MM.1S (cell line): ENCODE measurements around the gene KSR1.

Experiments used
- DNase-seq: peaks from one replicate; pipeline ENCODE4 v3.0.0-alpha.2; 2015
- H2AFZ ChIP-seq: fragments of 300-600 bp; sonication (generic); 2 replicates; pipeline ENCODE4 v1.6.0; 2016; ENCODE audit warnings: antibody characterized with exemption, low read length
- H3F3A ChIP-seq: fragments of 300-600 bp; sonication (generic); 2 replicates; pipeline ENCODE4 v1.6.1; 2016; ENCODE audit warnings: mild to moderate bottlenecking, antibody characterized with exemption, low read length, moderate library complexity, mixed read lengths; ENCODE audit not compliant: insufficient read depth
- H3K27ac ChIP-seq: fragments of 300-600 bp; sonication (generic); 2 replicates; pipeline ENCODE4 v1.5.1; 2016; ENCODE audit warnings: mild to moderate bottlenecking, low read length
- H3K27me3 ChIP-seq: fragments of 300-600 bp; sonication (generic); replicated peaks from 2 replicates; pipeline ENCODE4 v1.6.0; 2016; ENCODE audit warnings: low read length; ENCODE audit not compliant: insufficient read depth
- H3K36me3 ChIP-seq: fragments of 300-600 bp; sonication (generic); replicated peaks from 2 replicates; pipeline ENCODE4 v1.6.1; 2016; ENCODE audit warnings: mild to moderate bottlenecking, low read length, mixed read lengths; ENCODE audit not compliant: insufficient read depth
- H3K4me1 ChIP-seq: fragments of 300-600 bp; sonication (generic); 2 replicates; pipeline ENCODE4 v1.6.1; 2016; ENCODE audit warnings: low read length, mixed read lengths
- H3K4me2 ChIP-seq: fragments of 300-600 bp; sonication (generic); 2 replicates; pipeline ENCODE4 v1.6.0; 2016; ENCODE audit warnings: low read depth, low read length
- H3K4me3 ChIP-seq: fragments of 300-600 bp; sonication (generic); 2 replicates; pipeline ENCODE4 v1.5.1; 2016; ENCODE audit warnings: low read length, mixed read lengths
- H3K79me2 ChIP-seq: fragments of 300-600 bp; sonication (generic); 2 replicates; pipeline ENCODE4 v1.6.1; 2016; ENCODE audit warnings: mixed run types, low read length, mixed read lengths
- H3K9ac ChIP-seq: fragments of 300-600 bp; sonication (generic); 2 replicates; pipeline ENCODE4 v1.6.1; 2016; ENCODE audit warnings: low read length, mixed read lengths
- H3K9me2 ChIP-seq: fragments of 300-600 bp; sonication (generic); replicated peaks from 2 replicates; pipeline ENCODE4 v1.6.1; 2016; ENCODE audit warnings: mild to moderate bottlenecking, low read length, mixed read lengths; ENCODE audit not compliant: insufficient read depth
- H3K9me3 ChIP-seq: fragments of 300-600 bp; sonication (generic); replicated peaks from 2 replicates; pipeline ENCODE4 v1.6.1; 2016; ENCODE audit warnings: mild to moderate bottlenecking, low read length, mixed read lengths; ENCODE audit not compliant: insufficient read depth
- H4K20me1 ChIP-seq: fragments of 300-600 bp; sonication (generic); 2 replicates; pipeline ENCODE4 v1.6.1; 2016; ENCODE audit warnings: mild to moderate bottlenecking, low read length, moderate library complexity, mixed read lengths; ENCODE audit not compliant: insufficient read depth
- EZH2 ChIP-seq: fragments of 300-600 bp; sonication (generic); optimal IDR thresholded peaks from 2 replicates; pipeline ENCODE3; 2017; ENCODE audit warnings: low read depth, mild to moderate bottlenecking, antibody characterized with exemption, low read length, mixed read lengths
- EZH2phosphoT487 ChIP-seq: fragments of 300-600 bp; sonication (generic); IDR thresholded peaks from 2 replicates; pipeline ENCODE4 v1.6.1; 2018; ENCODE audit warnings: antibody characterized with exemption, low read length
- TF ChIP-seq, protein P1 (sequence below): fragments of 300-600 bp; sonication (generic); IDR thresholded peaks from 2 replicates; pipeline ENCODE4 v1.5.1; 2016; ENCODE audit warnings: antibody characterized with exemption, low read length, mixed read lengths

KSR1 gene

DNA sequence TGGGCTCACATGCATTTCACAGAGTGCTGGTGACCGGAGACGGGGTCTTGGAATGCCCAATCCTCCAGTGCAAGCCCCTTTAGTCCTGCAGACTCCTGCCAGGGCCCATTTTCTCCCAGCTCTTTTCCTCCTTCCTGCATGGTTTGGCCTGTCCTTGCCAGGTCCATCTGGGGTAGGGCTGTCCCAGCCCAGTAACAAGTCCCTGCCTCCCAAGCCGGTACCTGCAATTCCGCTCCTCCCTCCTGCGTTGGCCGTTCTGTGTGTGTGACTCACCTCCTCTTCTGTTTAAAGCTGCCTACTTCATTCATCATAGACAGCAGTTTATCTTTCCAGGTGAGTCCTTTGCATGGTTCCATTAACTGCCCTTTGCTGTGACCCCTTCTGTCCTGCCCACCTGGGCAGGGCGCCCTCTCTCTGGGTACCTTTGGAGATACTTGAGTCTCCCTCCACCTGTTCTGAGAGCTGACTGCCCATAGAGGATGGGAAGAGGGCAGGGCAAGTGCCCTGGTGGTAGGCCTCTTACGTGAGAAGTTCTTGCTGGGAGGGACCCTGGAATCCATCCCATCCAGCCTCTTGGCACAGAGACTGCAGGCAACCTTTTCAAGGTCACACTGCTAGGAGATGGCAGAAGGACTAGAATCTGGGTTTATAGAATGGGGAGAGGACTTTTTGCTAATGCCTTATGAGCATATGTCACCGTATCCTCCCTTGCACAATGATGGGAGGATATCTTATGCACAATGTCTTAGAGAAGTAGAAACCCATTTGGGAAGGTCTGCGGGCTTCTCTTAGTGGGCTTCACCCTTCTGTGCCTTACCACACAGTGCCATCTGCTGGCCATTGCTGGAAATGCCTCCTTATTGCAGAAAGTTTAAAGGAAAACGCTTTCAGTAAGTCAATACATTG, 145.1 kb downstream of the KSR1 start:
- Histone ChIP-seq H3K27me3 (no peaks in the 10 kb centered on the region), H3K36me3 (no peaks in the 10 kb centered on the region)

DNA sequence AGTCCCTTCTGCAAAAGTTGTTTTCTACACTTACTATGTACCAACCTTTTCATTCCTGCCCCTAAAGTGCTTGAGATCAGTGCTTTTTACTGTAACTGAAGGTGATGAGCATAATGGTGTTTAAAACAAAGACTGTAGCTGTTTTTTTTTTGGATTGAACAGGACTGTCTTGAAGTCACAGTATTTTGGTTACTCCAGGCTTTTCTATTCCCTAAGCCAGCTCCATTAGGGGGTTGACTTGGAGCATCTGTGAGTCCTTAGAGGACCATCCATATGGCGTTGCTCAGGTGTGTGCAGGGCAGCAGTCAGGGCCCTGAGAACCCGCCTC, 145.7 kb downstream of the KSR1 start:
- Histone ChIP-seq H3K27ac (no peak overlapping the region), H3K36me3 (no peaks in the 10 kb centered on the region), H3K9me2 (no peaks in the 10 kb centered on the region), H4K20me1 (no peaks in the 10 kb centered on the region), H3K4me1 (no peaks in the 10 kb centered on the region), H3K9ac (no peak overlapping the region), H3K27me3 (no peaks in the 10 kb centered on the region), H3F3A (no peaks in the 10 kb centered on the region), H3K9me3 (no peaks in the 10 kb centered on the region), H3K4me3 (no peak overlapping the region), H3K79me2 (no peaks in the 10 kb centered on the region), H2AFZ (no peak overlapping the region), H3K4me2 (no peak overlapping the region)
- TF ChIP-seq, protein P1, sequence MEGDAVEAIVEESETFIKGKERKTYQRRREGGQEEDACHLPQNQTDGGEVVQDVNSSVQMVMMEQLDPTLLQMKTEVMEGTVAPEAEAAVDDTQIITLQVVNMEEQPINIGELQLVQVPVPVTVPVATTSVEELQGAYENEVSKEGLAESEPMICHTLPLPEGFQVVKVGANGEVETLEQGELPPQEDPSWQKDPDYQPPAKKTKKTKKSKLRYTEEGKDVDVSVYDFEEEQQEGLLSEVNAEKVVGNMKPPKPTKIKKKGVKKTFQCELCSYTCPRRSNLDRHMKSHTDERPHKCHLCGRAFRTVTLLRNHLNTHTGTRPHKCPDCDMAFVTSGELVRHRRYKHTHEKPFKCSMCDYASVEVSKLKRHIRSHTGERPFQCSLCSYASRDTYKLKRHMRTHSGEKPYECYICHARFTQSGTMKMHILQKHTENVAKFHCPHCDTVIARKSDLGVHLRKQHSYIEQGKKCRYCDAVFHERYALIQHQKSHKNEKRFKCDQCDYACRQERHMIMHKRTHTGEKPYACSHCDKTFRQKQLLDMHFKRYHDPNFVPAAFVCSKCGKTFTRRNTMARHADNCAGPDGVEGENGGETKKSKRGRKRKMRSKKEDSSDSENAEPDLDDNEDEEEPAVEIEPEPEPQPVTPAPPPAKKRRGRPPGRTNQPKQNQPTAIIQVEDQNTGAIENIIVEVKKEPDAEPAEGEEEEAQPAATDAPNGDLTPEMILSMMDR: no peak
- TF ChIP-seq EZH2: no peak
- no peak for TF ChIP-seq EZH2phosphoT487
- no peak for DNase-seq

More for the DNA sequence above, 145.1 kb downstream of the KSR1 start:
- no peak overlapping the region for H3K27ac ChIP-seq
- DNase-seq: peak; percentile 75
- no peak overlapping the region for H3K4me3 ChIP-seq
- no peak overlapping the region for H2AFZ ChIP-seq
- H3K9ac ChIP-seq: no peak overlapping the region
- H3K4me2 ChIP-seq: no peak overlapping the region
- no peaks in the 10 kb centered on the region for H3F3A ChIP-seq
- H3K79me2 ChIP-seq: no peaks in the 10 kb centered on the region
- H4K20me1 ChIP-seq: no peaks in the 10 kb centered on the region
- H3K9me2 ChIP-seq: no peaks in the 10 kb centered on the region
- TF ChIP-seq, protein P1: peak; percentile 93
- TF ChIP-seq EZH2 (no peak), EZH2phosphoT487 (no peak)
- no peaks in the 10 kb centered on the region for H3K9me3 ChIP-seq
- no peaks in the 10 kb centered on the region for H3K4me1 ChIP-seq

DNA sequence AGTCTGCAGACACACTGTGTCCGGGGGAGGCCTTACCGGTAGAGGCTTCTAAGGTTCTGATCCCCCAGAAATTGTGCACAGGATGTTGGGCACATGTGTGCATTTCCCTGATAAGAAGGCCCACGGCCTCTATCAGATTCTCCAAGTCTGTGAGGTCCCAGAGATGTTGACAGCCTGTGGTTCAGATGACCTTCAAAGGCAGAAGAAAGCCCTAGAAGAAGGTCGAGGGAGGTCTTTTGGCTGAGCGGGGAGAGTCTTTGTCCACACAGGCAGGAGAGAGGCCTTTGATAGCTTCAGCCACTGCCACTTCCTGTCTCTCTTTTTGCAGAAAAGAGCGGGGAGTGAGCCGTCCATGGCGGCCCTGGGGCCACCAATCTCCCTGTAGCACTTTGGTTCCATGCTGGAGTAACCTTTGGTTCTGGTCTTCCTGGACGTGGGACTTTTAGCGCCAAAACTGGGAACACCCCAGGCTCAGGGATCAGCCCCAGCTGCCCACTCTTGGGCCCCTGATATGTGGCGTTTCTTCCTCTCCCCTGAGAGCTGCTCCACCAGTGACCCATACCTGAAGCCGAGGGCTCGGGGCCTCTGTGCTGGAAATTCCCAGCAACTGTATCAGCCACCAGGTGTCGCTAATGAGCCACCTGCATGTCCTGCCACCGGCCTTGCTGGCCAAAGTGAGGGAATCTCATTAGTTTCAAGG, 146.6 kb downstream of the KSR1 start:
- Histone ChIP-seq H4K20me1 (no peaks in the 10 kb centered on the region), H3K9ac (no peak overlapping the region), H3K4me3 (no peak overlapping the region), H3K27me3 (no peaks in the 10 kb centered on the region), H3K9me3 (no peaks in the 10 kb centered on the region), H3K79me2 (no peaks in the 10 kb centered on the region), H3K27ac (no peak overlapping the region), H3K4me1 (no peaks in the 10 kb centered on the region), H2AFZ (no peak overlapping the region), H3F3A (no peaks in the 10 kb centered on the region), H3K4me2 (no peak overlapping the region), H3K36me3 (no peaks in the 10 kb centered on the region), H3K9me2 (no peaks in the 10 kb centered on the region)
- TF ChIP-seq, protein P1: peak; percentile 94
- no peak for TF ChIP-seq EZH2phosphoT487
- peak; percentile 66 for DNase-seq
